Stimulated activated CD8-positive, alpha-beta memory T cell treated with anti-CD3 and anti-CD28 coated beads, Interleukin-7, amount 100 ng/mL, for 48 hours (primary cell): Measurements from ENCODE around the gene MATK.

ENCODE experiments used
- DNase-seq, 2 donors: peaks; one replicate each; pipeline ENCODE4 v3.0.0-alpha.2; 2020; ENCODE audit warnings: low read depth in 1 of 2; ENCODE audit errors: extremely low read depth in 1 of 2

Gene MATK

GRCh38 chr19:3792114-3792513 lies 5.9 kb upstream of the MATK start:
- DNase-seq, result no peak

GRCh38 chr19:3790941-3791340 lies 4.8 kb upstream of the MATK start:
- DNase-seq, result no peak

GRCh38 chr19:3790209-3790734 lies 4.1 kb upstream of the MATK start:
- DNase-seq, result no peak

- DNase-seq, result no peak
Measured at GRCh38 chr19:3788996-3789778, 3.0 kb upstream of the MATK start.

- no peak for DNase-seq
Measured at GRCh38 chr19:3785451-3785937, 687 bp downstream of the MATK start.

- no peak for DNase-seq
Measured at GRCh38 chr19:3784607-3785450, 1.4 kb downstream of the MATK start.

- peak in 1 of 2 donors; percentile 43 for DNase-seq
Measured at GRCh38 chr19:3783660-3784584, 2.3 kb downstream of the MATK start.

- DNase-seq, result no peak
Measured at GRCh38 chr19:3782903-3783302, 3.3 kb downstream of the MATK start.

GRCh38 chr19:3782330-3782729 lies 3.9 kb downstream of the MATK start:
- no peak for DNase-seq

GRCh38 chr19:3781603-3782002 lies 4.6 kb downstream of the MATK start:
- DNase-seq, result no peak

GRCh38 chr19:3780786-3781304 lies 5.3 kb downstream of the MATK start:
- DNase-seq, result no peak

GRCh38 chr19:3778899-3779723 lies 7.1 kb downstream of the MATK start:
- DNase-seq, result no peak

GRCh38 chr19:3778104-3778867 lies 7.9 kb downstream of the MATK start:
- no peak for DNase-seq

- no peak for DNase-seq
Measured at GRCh38 chr19:3776479-3777040, 9.6 kb downstream of the MATK start.

- DNase-seq, result no peak
Measured at GRCh38 chr19:3775831-3776230, 10.3 kb downstream of the MATK start.

- DNase-seq, result no peak
Measured at GRCh38 chr19:3775374-3775711, 10.8 kb downstream of the MATK start.

- no peak for DNase-seq
Measured at GRCh38 chr19:3774621-3775373, 11.4 kb downstream of the MATK start.
